Activated naive CD8-positive, alpha-beta T cell treated with anti-CD3 and anti-CD28 coated beads, Interleukin-2, amount 10 ng/mL, durations not matched to agents 7 days and 5 days (primary cell): ENCODE data around the gene LDLRAD2. TPM values are rescaled to one million over a fixed set of nuclear protein-coding genes. Genes with fewer than 3 reads are reported as not detected.

Experiments
- ATAC-seq: fragments of 150-1000 bp; cut with Tn5 transposase; one replicate; pipeline ENCODE4 v1.10.0; 2021; ENCODE audit warnings: low read depth, moderate library complexity
- POLR2A ChIA-PET: fragments of 350-600 bp; sonication (Branson Sonifier 250); formaldehyde crosslinking; loops from one replicate; lab custom pipeline; 2021; ENCODE audit warnings: antibody characterized with exemption; lab: Charles Lee
- DNase-seq: peaks from one replicate; pipeline ENCODE4 v3.0.0; 2021
- H3K27ac Mint-ChIP-seq: one replicate; pipeline ENCODE4 v1.8.0; 2022; ENCODE audit warnings: mild to moderate bottlenecking, mixed read lengths
- H3K27me3 Mint-ChIP-seq: one replicate; pipeline ENCODE4 v1.8.0; 2022; ENCODE audit warnings: mild to moderate bottlenecking, moderate library complexity, mixed read lengths
- H3K36me3 Mint-ChIP-seq: one replicate; pipeline ENCODE4 v1.8.0; 2021; ENCODE audit warnings: mild to moderate bottlenecking, mixed read lengths
- H3K4me1 Mint-ChIP-seq: one replicate; pipeline ENCODE4 v1.8.0; 2021; ENCODE audit warnings: mixed read lengths
- H3K4me3 Mint-ChIP-seq: one replicate; pipeline ENCODE4 v1.8.0; 2022; ENCODE audit warnings: mild to moderate bottlenecking, moderate library complexity, mixed read lengths
- H3K9me3 Mint-ChIP-seq: one replicate; pipeline ENCODE4 v1.8.0; 2021; ENCODE audit warnings: mixed read lengths
- total RNA-seq, 2 experiments: library from RNA; stranded (reverse); gene quantifications; one replicate each; pipeline ENCODE4 v1.2.3, GENCODE V29; 2021

The LDLRAD2 gene
- total RNA-seq, 2 experiments from 2014 or later = 0.09 TPM; not detected in 1

DNA sequence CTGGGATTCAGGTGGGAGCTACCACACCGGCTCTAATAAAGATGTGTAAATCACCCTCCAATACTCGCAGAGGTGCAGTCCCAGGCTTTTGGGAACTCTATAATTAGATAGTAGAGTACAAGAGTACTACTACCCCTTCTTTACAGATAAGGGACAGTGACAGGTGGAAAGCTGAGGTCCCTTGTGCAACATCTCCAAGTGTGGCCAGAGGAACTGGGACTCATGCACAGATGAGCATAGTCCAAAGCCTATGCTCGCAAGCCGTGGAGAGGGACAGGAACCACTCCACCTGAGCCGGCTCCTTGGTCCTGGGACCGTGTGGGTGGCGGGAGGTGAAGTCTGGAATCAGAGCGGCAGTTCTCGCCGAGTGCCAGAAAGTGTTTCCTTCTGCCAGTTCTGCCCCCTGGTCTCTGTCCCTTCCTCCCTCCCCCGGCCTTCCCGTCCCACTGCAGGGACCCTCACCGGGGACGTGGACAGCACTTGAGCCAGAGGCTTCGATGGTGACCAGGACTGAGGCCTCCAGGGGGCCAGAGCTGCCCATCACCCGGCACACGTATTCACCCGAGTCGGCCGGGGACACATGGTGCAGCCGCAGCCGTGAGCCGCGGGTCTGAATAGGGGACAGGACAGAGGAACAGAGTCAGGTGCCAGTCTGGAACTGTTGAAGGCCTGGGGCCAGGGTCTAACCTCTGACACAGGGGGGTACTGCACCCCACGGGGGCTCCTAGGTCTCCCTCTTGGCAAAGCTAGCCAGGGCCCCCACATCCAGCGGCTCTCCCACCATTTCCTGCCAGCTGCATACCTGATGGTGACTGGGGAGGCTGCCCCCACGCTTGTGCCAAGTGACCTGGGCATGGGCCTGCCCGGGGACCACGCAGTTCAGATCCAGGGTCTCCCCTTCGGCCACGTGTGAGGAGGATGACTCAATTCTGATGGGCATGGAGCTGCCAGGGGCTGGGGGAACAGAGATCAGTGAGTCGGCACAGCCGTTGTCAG is 33.9 kb downstream of the LDLRAD2 start:
- DNase-seq (no peak), ATAC-seq (no peak)
- POLR2A ChIA-PET = no interaction called here
- Mint-ChIP-seq H3K9me3 (no peaks in the 10 kb centered on the region), H3K27me3 (no peaks in the 10 kb centered on the region), H3K36me3 (no peaks in the 10 kb centered on the region), H3K27ac (no peak overlapping the region), H3K4me3 (no peak overlapping the region), H3K4me1 (no peaks in the 10 kb centered on the region)

GRCh38 chr1:21847223-21848205 is 35.4 kb downstream of the LDLRAD2 start:
- Mint-ChIP-seq H3K27ac (no peak overlapping the region), H3K27me3 (no peaks in the 10 kb centered on the region), H3K36me3 (no peaks in the 10 kb centered on the region), H3K9me3 (no peaks in the 10 kb centered on the region), H3K4me3 (no peak overlapping the region), H3K4me1 (peaks cover 5% of the 10 kb centered on the region)
- ATAC-seq = no peak
- POLR2A ChIA-PET = no interaction called here
- no peak for DNase-seq

DNA sequence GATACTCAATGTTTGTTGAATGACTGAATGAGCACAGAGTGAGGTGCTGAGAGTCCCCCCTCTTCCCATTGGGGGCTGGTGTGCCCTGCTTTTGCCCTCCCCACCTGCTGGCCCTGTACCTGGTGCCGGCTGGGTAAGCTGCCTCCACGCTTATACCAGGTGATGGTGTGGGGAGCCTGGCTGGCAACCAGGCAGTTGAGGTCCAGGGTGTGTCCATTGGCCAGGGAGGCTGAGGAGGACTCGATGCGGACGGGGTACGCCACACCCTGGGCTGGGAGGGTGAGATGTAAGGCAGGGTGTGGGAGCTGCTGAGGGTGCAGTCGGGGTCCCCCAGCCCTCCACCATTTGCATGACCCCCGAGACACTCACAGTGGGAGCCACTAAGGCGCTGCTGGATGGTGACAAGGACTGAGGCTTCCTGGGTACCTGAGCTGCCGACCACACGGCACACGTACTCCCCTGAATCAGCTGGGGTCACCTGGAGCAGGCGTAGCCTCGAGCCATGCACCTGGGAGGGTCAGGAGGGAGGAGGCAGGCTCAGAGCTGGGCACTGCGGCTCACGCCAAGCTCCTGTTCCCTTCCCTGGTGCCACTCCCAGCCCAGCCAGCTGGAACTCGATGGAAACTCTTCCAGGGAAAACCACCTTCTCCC is 36.6 kb downstream of the LDLRAD2 start:
- POLR2A ChIA-PET = interaction anchor here (0.6 kb wide), 1 partner anchor 147 kb away, joined by 4 read pairs; no protein-coding TSS in a partner anchor
- Mint-ChIP-seq H3K9me3 (no peaks in the 10 kb centered on the region), H3K36me3 (no peaks in the 10 kb centered on the region), H3K27me3 (no peaks in the 10 kb centered on the region), H3K4me3 (no peak overlapping the region), H3K4me1 (peaks cover 5% of the 10 kb centered on the region), H3K27ac (no peak overlapping the region)
- DNase-seq = no peak
- ATAC-seq = no peak

- POLR2A ChIA-PET = no interaction called here
- ATAC-seq (no peak), DNase-seq (no peak)
- Mint-ChIP-seq H3K27me3 (no peaks in the 10 kb centered on the region), H3K27ac (no peak overlapping the region), H3K4me3 (no peak overlapping the region), H3K4me1 (peaks cover 5% of the 10 kb centered on the region), H3K9me3 (no peaks in the 10 kb centered on the region), H3K36me3 (no peaks in the 10 kb centered on the region)
Measured at GRCh38 chr1:21849909-21850576, 38.0 kb downstream of the LDLRAD2 start.

- peaks cover 5% of the 10 kb centered on the region for H3K4me1 Mint-ChIP-seq
- DNase-seq = no peak
- no peaks in the 10 kb centered on the region for H3K9me3 Mint-ChIP-seq
- H3K4me3 Mint-ChIP-seq = peak overlapping the region; percentile 10
- H3K27me3 Mint-ChIP-seq = no peaks in the 10 kb centered on the region
- POLR2A ChIA-PET = no interaction called here
- peak overlapping the region; percentile 75 for H3K27ac Mint-ChIP-seq
- ATAC-seq = no peak
- H3K36me3 Mint-ChIP-seq = no peaks in the 10 kb centered on the region
Measured at GRCh38 chr1:21851430-21852250, 39.6 kb downstream of the LDLRAD2 start.

DNA sequence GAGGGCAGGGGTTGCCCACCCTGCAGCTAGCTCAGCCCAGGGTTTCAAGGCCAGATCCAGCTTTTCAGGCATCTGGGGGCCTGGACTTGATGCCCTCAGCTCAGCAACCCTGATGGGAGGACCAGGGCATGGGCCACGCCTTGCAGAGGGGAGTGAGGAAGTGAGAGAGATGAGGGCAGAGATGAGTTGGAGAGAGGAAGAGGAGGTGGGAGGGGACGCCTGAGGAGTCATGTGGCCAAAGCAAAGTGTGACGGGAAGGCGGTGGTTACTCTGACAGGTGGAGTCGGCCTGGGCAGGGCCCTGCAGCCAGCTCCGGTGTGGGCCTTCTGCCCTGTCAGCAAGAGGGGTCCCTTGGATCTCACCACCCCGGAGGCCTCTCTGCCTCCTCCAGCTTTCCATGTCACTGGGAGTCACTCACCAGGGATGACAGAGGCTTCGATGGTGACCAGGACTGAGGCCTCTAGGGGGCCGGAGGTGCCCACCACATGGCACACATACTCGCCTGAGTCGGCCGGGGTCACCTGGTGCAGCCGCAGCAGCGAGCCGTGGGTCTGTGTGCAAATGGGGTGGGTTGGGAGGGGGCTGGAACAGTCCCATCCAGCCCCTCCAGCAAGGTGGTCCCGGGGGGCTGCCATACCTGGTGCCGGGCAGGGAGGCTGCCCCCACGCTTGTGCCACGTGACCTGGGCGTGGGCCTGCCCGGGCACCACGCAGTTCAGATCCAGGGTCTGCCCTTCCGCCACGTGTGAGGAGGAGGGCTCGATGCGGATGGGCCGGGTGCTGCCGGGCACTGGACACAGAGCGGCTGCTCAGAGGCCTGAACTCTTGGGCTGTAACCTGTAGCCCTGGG is 40.4 kb downstream of the LDLRAD2 start:
- Mint-ChIP-seq H3K4me1 (peaks cover 7% of the 10 kb centered on the region), H3K9me3 (no peaks in the 10 kb centered on the region), H3K36me3 (no peaks in the 10 kb centered on the region), H3K27ac (peak overlapping the region; percentile 75), H3K27me3 (no peaks in the 10 kb centered on the region), H3K4me3 (peak overlapping the region; percentile 10)
- DNase-seq (no peak), ATAC-seq (peak; percentile 67)
- POLR2A ChIA-PET = no interaction called here

GRCh38 chr1:21853131-21853427 is 41.0 kb downstream of the LDLRAD2 start:
- ATAC-seq = no peak
- H3K36me3 Mint-ChIP-seq = no peaks in the 10 kb centered on the region
- POLR2A ChIA-PET = no interaction called here
- H3K9me3 Mint-ChIP-seq = no peaks in the 10 kb centered on the region
- no peaks in the 10 kb centered on the region for H3K27me3 Mint-ChIP-seq
- no peak overlapping the region for H3K27ac Mint-ChIP-seq
- no peak overlapping the region for H3K4me3 Mint-ChIP-seq
- DNase-seq = no peak
- peaks cover 13% of the 10 kb centered on the region for H3K4me1 Mint-ChIP-seq

GRCh38 chr1:21854090-21854750 is 42.2 kb downstream of the LDLRAD2 start:
- Mint-ChIP-seq H3K36me3 (no peaks in the 10 kb centered on the region), H3K4me3 (no peak overlapping the region), H3K4me1 (peaks cover 15% of the 10 kb centered on the region), H3K27ac (no peak overlapping the region), H3K27me3 (no peaks in the 10 kb centered on the region), H3K9me3 (no peaks in the 10 kb centered on the region)
- DNase-seq = no peak
- no peak for ATAC-seq
- POLR2A ChIA-PET = no interaction called here

GRCh38 chr1:21854751-21855131 is 42.7 kb downstream of the LDLRAD2 start:
- POLR2A ChIA-PET = no interaction called here
- Mint-ChIP-seq H3K9me3 (no peaks in the 10 kb centered on the region), H3K27ac (no peak overlapping the region), H3K27me3 (no peaks in the 10 kb centered on the region), H3K4me3 (no peak overlapping the region), H3K36me3 (no peaks in the 10 kb centered on the region), H3K4me1 (peaks cover 15% of the 10 kb centered on the region)
- DNase-seq = no peak
- ATAC-seq = no peak

GRCh38 chr1:21855257-21856096 is 43.4 kb downstream of the LDLRAD2 start:
- POLR2A ChIA-PET = no interaction called here
- Mint-ChIP-seq H3K27me3 (no peaks in the 10 kb centered on the region), H3K4me3 (no peak overlapping the region), H3K36me3 (no peaks in the 10 kb centered on the region), H3K4me1 (peaks cover 15% of the 10 kb centered on the region), H3K27ac (no peak overlapping the region), H3K9me3 (no peaks in the 10 kb centered on the region)
- ATAC-seq (no peak), DNase-seq (no peak)
